H1 (cell line): ENCODE data around the gene MIP. TPM values are rescaled to one million over a fixed set of nuclear protein-coding genes. Genes with fewer than 3 reads are reported as not detected.

Experiments used
- CTCF ChIA-PET: fragments of 300-600 bp; sonication (Branson Sonifier 250); formaldehyde crosslinking; loops from one replicate; lab custom pipeline; 2021; ENCODE audit not compliant: partially characterized antibody; lab: Charles Lee
- POLR2A ChIA-PET: fragments of 300-600 bp; sonication (Branson Sonifier 250); formaldehyde crosslinking; loops from one replicate; lab custom pipeline; 2021; ENCODE audit warnings: inconsistent platforms; ENCODE audit not compliant: partially characterized antibody; lab: Charles Lee
- DNase-seq, 2 experiments: peaks; one replicate each; pipeline versions ENCODE4 v3.0.0 to v3.0.0-alpha.2; 2010 to 2022; ENCODE audit warnings: low spot score in 2 of 2, low read depth in 1 of 2, mixed read lengths in 1 of 2
- FAIRE-seq: peaks from 2 replicates; lab custom pipeline; 2011; peaks lifted over from hg19 to GRCh38; lab: Jason Lieb, UNC
- H2AFZ ChIP-seq: 2 replicates; pipeline ENCODE4 v1.8.1; 2012; ENCODE audit warnings: low read length, inconsistent platforms
- H2AK5ac ChIP-seq: 2 replicates; pipeline ENCODE4 v1.6.1; 2013; ENCODE audit warnings: low read depth, low read length
- H2BK120ac ChIP-seq: replicated peaks from 2 replicates; pipeline ENCODE3; 2013; ENCODE audit warnings: low read depth, low read length, inconsistent platforms
- H2BK12ac ChIP-seq: 2 replicates; pipeline ENCODE4 v1.6.1; 2013; ENCODE audit warnings: low read depth, low read length
- H2BK15ac ChIP-seq: 2 replicates; pipeline ENCODE4 v1.6.1; 2013; ENCODE audit warnings: low read length
- H2BK20ac ChIP-seq: 2 replicates; pipeline ENCODE4 v1.6.1; 2013; ENCODE audit warnings: low read length
- H2BK5ac ChIP-seq: 2 replicates; pipeline ENCODE4 v1.6.1; 2013; ENCODE audit warnings: low read depth, low read length
- H3K14ac ChIP-seq: 2 replicates; pipeline ENCODE4 v1.6.1; 2013; ENCODE audit warnings: inconsistent platforms; ENCODE audit not compliant: insufficient read length
- H3K18ac ChIP-seq: 2 replicates; pipeline ENCODE4 v1.6.1; 2013; ENCODE audit warnings: low read length; ENCODE audit errors: extremely low read depth
- H3K23ac ChIP-seq: 2 replicates; pipeline ENCODE4 v1.6.1; 2013; ENCODE audit warnings: inconsistent platforms; ENCODE audit not compliant: insufficient read length
- H3K23me2 ChIP-seq: 2 replicates; pipeline ENCODE4 v1.6.1; 2013; ENCODE audit warnings: low read depth, low read length
- H3K27ac ChIP-seq: 2 replicates; pipeline ENCODE4 v1.6.1; 2011; ENCODE audit warnings: low read depth, low read length, inconsistent platforms
- H3K27me3 ChIP-seq, 4 experiments: replicated peaks in 1 of 4; 1 replicate in 1 of 4; 2 replicates in 3 of 4; pipeline versions ENCODE4 v1.6.1 to v1.8.1; 2011 to 2013; ENCODE audit warnings: low read length in 3 of 4, mild to moderate bottlenecking in 3 of 4, inconsistent platforms in 2 of 4, mixed read lengths in 2 of 4, moderate library complexity in 1 of 4; ENCODE audit not compliant: control insufficient read depth in 3 of 4, insufficient read depth in 3 of 4; ENCODE audit errors: extremely low read depth in 1 of 4
- H3K36me3 ChIP-seq, 4 experiments: 2 replicates each; pipeline versions ENCODE4 v1.6.1 to v1.8.1; 2011 to 2013; ENCODE audit warnings: mild to moderate bottlenecking in 4 of 4, low read length in 3 of 4, moderate library complexity in 2 of 4, control low read depth in 1 of 4, inconsistent platforms in 1 of 4; ENCODE audit not compliant: insufficient read depth in 4 of 4, control insufficient read depth in 2 of 4
- H3K4ac ChIP-seq: replicated peaks from 2 replicates; pipeline ENCODE3; 2013; ENCODE audit warnings: low read length, low read depth, mixed read lengths, inconsistent platforms; ENCODE audit not compliant: insufficient read length
- H3K4me1 ChIP-seq, 4 experiments: replicated peaks in 1 of 4; 1 replicate in 1 of 4; 2 replicates in 3 of 4; pipeline versions ENCODE4 v1.6.1 to v1.8.1; 2011 to 2013; ENCODE audit warnings: low read length in 3 of 4, inconsistent platforms in 2 of 4, mixed read lengths in 1 of 4; ENCODE audit not compliant: insufficient read depth in 4 of 4, control insufficient read depth in 3 of 4
- H3K4me2 ChIP-seq, 2 experiments: 2 replicates each; pipeline versions ENCODE4 v1.6.1 to v1.8.1; 2011 to 2013; ENCODE audit warnings: low read depth in 2 of 2, low read length in 2 of 2, control low read depth in 1 of 2, inconsistent platforms in 1 of 2, mild to moderate bottlenecking in 1 of 2; ENCODE audit not compliant: insufficient read depth in 1 of 2
- H3K4me3 ChIP-seq, 4 experiments: fragments of 200-600, 300-600 bp in 1 of 4; sonication (generic), shearing (Covaris generic), sonication (Bioruptor Twin) in 1 of 4; 2 replicates each; pipeline versions ENCODE4 v1.5.1 to v1.8.1; 2011 to 2016; ENCODE audit warnings: low read length in 4 of 4, low read depth in 3 of 4, control low read depth in 2 of 4, inconsistent platforms in 2 of 4, mild to moderate bottlenecking in 2 of 4, mixed read lengths in 1 of 4, moderate library complexity in 1 of 4; ENCODE audit not compliant: insufficient read depth in 2 of 4; ENCODE audit errors: extremely low read depth in 1 of 4
- H3K56ac ChIP-seq: replicated peaks from 2 replicates; pipeline ENCODE3; 2013; ENCODE audit warnings: low read depth, mild to moderate bottlenecking, mixed read lengths, low read length, inconsistent platforms; ENCODE audit not compliant: insufficient read length
- H3K79me1 ChIP-seq: 2 replicates; pipeline ENCODE4 v1.6.1; 2013; ENCODE audit warnings: low read depth, low read length, control low read depth
- H3K79me2 ChIP-seq, 2 experiments: 2 replicates each; pipeline versions ENCODE4 v1.6.1 to v1.8.1; 2012 to 2013; ENCODE audit warnings: low read length in 2 of 2, mild to moderate bottlenecking in 2 of 2, inconsistent platforms in 1 of 2; ENCODE audit not compliant: insufficient read depth in 2 of 2, control insufficient read depth in 1 of 2
- H3K9ac ChIP-seq, 4 experiments: replicated peaks in 1 of 4; 1 replicate in 1 of 4; 2 replicates in 3 of 4; pipeline versions ENCODE4 v1.6.1 to v1.8.1; 2011 to 2013; ENCODE audit warnings: low read depth in 3 of 4, low read length in 3 of 4, control low read depth in 2 of 4, mild to moderate bottlenecking in 2 of 4, moderate library complexity in 2 of 4, inconsistent platforms in 1 of 4; ENCODE audit errors: extremely low read depth in 1 of 4
- H3K9me3 ChIP-seq, 2 experiments: 2 replicates each; pipeline versions ENCODE4 v1.6.1 to v1.8.1; 2012 to 2013; ENCODE audit warnings: mild to moderate bottlenecking in 2 of 2, moderate library complexity in 2 of 2, control low read depth in 1 of 2, inconsistent platforms in 1 of 2, low read depth in 1 of 2, low read length in 1 of 2, mixed read lengths in 1 of 2; ENCODE audit not compliant: insufficient read depth in 2 of 2
- H4K20me1 ChIP-seq, 2 experiments: replicated peaks in 1 of 2; 2 replicates each; pipeline versions ENCODE3 to v1.8.1; 2011 to 2013; ENCODE audit warnings: inconsistent platforms in 2 of 2, low read length in 2 of 2, mild to moderate bottlenecking in 1 of 2; ENCODE audit not compliant: insufficient read depth in 2 of 2, control insufficient read depth in 1 of 2
- H4K5ac ChIP-seq: 2 replicates; pipeline ENCODE4 v1.6.1; 2013; ENCODE audit warnings: low read length, low read depth, mixed read lengths, inconsistent platforms; ENCODE audit not compliant: insufficient read length
- H4K8ac ChIP-seq: 2 replicates; pipeline ENCODE4 v1.8.0; 2013; ENCODE audit warnings: mild to moderate bottlenecking, moderate library complexity, low read length, inconsistent platforms; ENCODE audit not compliant: insufficient read depth; ENCODE audit errors: extremely low read depth
- H4K91ac ChIP-seq: replicated peaks from 2 replicates; pipeline ENCODE3; 2013; ENCODE audit warnings: low read length, mixed read lengths, inconsistent platforms; ENCODE audit not compliant: insufficient read length
- KDM4A ChIP-seq: IDR thresholded peaks from one replicate; pipeline ENCODE4 v1.7.1; 2012; ENCODE audit warnings: low read depth, mild to moderate bottlenecking, moderate library complexity, low read length, inconsistent platforms; ENCODE audit not compliant: severe bottlenecking
- TAF7 ChIP-seq: optimal IDR thresholded peaks from 2 replicates; pipeline ENCODE3; 2011; ENCODE audit warnings: low read depth, mild to moderate bottlenecking, inconsistent platforms, low read length, moderate library complexity, borderline replicate concordance
- WGBS, 2 experiments: shearing (Covaris generic) in 1 of 2; methylation state at CpG; one replicate each; pipeline versions ENCODE4 v1.1.6 to v1.1.7; 2013 to 2015; ENCODE audit warnings: low lambda C conversion rate in 2 of 2, mixed read lengths in 2 of 2, inconsistent platforms in 1 of 2, low coverage in 1 of 2, missing lambda C conversion rate in 1 of 2; ENCODE audit not compliant: insufficient replicate concordance in 2 of 2, insufficient coverage in 1 of 2, insufficient read length in 1 of 2; ENCODE audit errors: extremely low coverage in 1 of 2, missing lambda C conversion rate in 1 of 2; 5-methylcytosine and 5-hydroxymethylcytosine counted together
- polyA plus RNA-seq, 7 experiments: library from polyadenylated mRNA; depleted of rRNA in 3 of 7; stranded (reverse) in 5 of 7; unstranded in 2 of 7; fragments of >200 nt in 5 of 7; fragments of 200-250 nt in 2 of 7; gene quantifications; 1 replicate in 5 of 7; 2 replicates in 1 of 7; 4 replicates in 1 of 7; pipeline versions ENCODE4 v1.2.1 to v1.2.3, GENCODE V29; 2011 to 2013; ENCODE audit warnings: missing spikeins in 2 of 7, mixed read lengths in 2 of 7
- total RNA-seq: library from RNA; stranded (reverse); fragmentation: NEBNext Ultra II Directional; extraction: Animal tissue kit (Norgen Biotek cat#: 25700); gene quantifications from 2 replicates; pipeline ENCODE4 v1.2.1, GENCODE V29; 2021

Gene MIP
- total and polyA plus RNA-seq, 2 of the 8 experiments (the other 6 are each of a cell fraction or from before 2014, with no cell fraction given): 0.05 TPM; not detected in 1

DNA sequence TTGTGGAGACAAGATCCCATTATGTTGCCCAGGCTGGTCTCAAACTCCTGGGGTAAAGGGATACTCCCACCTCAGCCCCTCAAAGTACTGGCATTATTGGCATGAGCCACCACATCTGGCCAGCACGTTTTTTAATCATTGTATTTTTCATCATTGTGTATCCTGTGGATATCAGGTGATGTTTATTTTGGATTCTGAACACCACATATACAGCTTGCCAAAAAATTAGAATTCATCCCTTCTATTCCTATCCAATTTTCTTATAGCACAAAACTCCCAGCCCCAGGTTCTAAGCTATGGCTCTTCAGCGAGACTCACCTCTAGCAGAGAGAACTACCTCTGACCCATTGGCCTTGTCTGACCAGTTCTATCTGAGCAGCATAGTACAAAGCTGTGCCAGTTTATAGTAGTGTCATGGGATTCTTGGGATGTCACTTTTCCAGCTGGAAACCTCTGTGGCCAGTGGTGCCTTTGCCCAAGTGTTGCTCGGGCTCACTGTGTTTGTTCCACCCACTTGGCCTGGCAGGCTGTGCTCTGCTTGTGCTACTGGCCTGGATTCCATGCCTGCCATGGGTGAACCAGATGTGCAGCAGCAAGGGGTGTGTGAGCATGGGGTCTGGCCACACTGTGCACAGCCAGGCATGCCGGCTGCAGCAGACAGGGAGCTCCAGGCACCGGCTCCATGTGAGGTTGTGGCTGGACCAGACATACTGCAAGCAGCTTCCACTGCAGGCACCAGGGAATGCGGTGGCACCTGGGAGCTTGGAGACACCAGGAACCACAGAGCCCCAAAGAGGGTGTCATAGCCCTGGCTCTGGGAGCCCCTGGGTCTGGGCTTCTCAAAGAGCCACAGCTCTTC is 42.4 kb downstream of the MIP start:
- H3K36me3 ChIP-seq: peaks cover 0 to 22% (median 4%) of the 10 kb centered on the region in 4 experiments; a peak in 5 of 8 replicates
- H3K9me3 ChIP-seq: no peaks in the 10 kb centered on the region
- H3K4me3 ChIP-seq: no peak overlapping the region
- no peak overlapping the region for H2BK15ac ChIP-seq
- no peak overlapping the region for H3K23ac ChIP-seq
- no peak overlapping the region for H2BK20ac ChIP-seq
- DNase-seq (no peak), FAIRE-seq (no peak)
- POLR2A ChIA-PET: interaction anchor here (0.7 to 1.5 kb wide), 8 partner anchors 9 to 181 kb away, joined by 3 to 9 read pairs (median 3); partner anchors contain the start of gene IL23A
- no peaks in the 10 kb centered on the region for H3K79me2 ChIP-seq
- H3K79me1 ChIP-seq: no peaks in the 10 kb centered on the region
- H4K5ac ChIP-seq: no peak overlapping the region
- no peak overlapping the region for H2AFZ ChIP-seq
- no peak overlapping the region for H2BK120ac ChIP-seq
- no peaks in the 10 kb centered on the region for H3K27me3 ChIP-seq
- H2BK12ac ChIP-seq: no peak overlapping the region
- H4K91ac ChIP-seq: no peak overlapping the region
- peaks cover 0 to 6% of the 10 kb centered on the region in 2 experiments for H4K20me1 ChIP-seq
- no peak overlapping the region for H3K18ac ChIP-seq
- no peak overlapping the region for H3K4ac ChIP-seq
- no peak overlapping the region for H2AK5ac ChIP-seq
- H3K9ac ChIP-seq: no peak overlapping the region
- no peak overlapping the region for H4K8ac ChIP-seq
- no peak for TF ChIP-seq KDM4A
- no peak for TF ChIP-seq TAF7
- no peak overlapping the region for H3K14ac ChIP-seq
- H3K56ac ChIP-seq: no peak overlapping the region
- CTCF ChIA-PET: interaction anchor here (0.8 to 2.4 kb wide), 10 partner anchors 11 to 179 kb away, joined by 3 to 9 read pairs (median 3); partner anchors contain the start of genes STAT2 and TIMELESS
- no peak overlapping the region for H3K4me2 ChIP-seq
- no peak overlapping the region for H3K27ac ChIP-seq
- H2BK5ac ChIP-seq: no peak overlapping the region
- no peaks in the 10 kb centered on the region for H3K4me1 ChIP-seq
- H3K23me2 ChIP-seq: no peaks in the 10 kb centered on the region
- WGBS, 2 experiments: 87% methylated on average over 6 of the region's 6 CpGs; no CpG with 5 or more reads in 1 of the 2 experiments
